Posterior cingulate gyrus (tissue), 11 donors: ENCODE data around the gene RAB23.

Experiments used
- DNase-seq, 10 donors: peaks; one replicate each; pipeline versions ENCODE4 v3.0.0 to v3.0.0-alpha.2; 2020 to 2021; ENCODE audit warnings: mixed read lengths in 3 of 10
- intact Hi-C: fragments of 100-400 bp; cut with DNase I; formaldehyde crosslinking; loops from one replicate; pipeline ENCODE4 v1.15.1; 2023

RAB23 gene

DNA sequence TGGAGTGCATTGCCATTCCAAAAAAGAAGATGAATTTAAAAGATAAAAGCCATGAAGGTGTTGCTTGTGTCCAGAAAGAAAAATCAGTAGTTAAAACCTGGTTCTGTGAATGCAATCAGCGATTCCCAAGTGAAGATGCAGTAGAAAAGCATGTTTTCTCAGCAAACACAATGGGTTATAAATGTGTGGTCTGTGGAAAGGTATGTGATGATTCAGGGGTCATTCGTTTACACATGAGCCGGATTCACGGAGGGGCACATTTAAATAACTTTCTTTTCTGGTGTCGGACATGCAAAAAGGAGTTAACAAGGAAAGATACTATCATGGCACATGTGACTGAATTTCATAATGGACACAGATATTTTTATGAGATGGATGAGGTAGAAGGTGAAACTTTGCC, 74.7 kb downstream of the RAB23 start:
- intact Hi-C loops, result no loop called here

GRCh38 chr6:57143690-57144089, 78.4 kb downstream of the RAB23 start:
- no peak for DNase-seq
- intact Hi-C loops, result no loop called here

More for the DNA sequence above, 74.7 kb downstream of the RAB23 start:
- no peak for DNase-seq

GRCh38 chr6:57142178-57142525, 80.0 kb downstream of the RAB23 start:
- intact Hi-C loops, result no loop called here
- no peak for DNase-seq

- DNase-seq, result no peak
- intact Hi-C loops, result no loop called here
Observed at GRCh38 chr6:57141451-57142177, 80.5 kb downstream of the RAB23 start.

GRCh38 chr6:57138026-57138425, 84.1 kb downstream of the RAB23 start:
- peak in 1 of 10 donors; percentile 29 for DNase-seq
- intact Hi-C loops, result no loop called here

DNA sequence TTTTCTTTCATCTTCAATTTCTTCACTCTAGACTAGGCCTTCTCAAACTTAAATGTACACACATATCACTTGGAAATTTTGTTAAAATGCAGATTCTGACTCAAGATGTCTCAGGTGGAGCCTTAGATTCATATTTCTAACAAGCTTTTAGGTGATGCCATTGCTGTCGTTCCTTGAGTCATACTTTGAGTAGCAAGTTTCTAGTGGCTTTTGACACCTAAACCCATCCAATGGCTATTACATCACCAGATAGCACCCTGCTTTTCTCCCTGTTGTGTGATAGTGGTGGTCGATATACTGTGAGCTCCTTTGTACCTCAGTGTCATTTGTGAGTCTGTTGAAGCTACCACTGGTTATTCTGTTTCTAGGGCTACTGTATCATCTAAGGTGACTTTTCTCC, 84.8 kb downstream of the RAB23 start:
- DNase-seq, result no peak
- intact Hi-C loops, result no loop called here
